Activated CD4-positive, alpha-beta T cell treated with anti-CD3 and anti-CD28 coated beads, Interleukin-2, amount 50 U/mL, for 4 hours (primary cell): ENCODE measurements around the gene ALG14.
"Not testable (repeated sequence)": the region's sequence is repeated elsewhere in the genome, so short reads cannot be mapped to it uniquely, and the experiment has no call there.

Experiments
- DNase-seq, 2 experiments: peaks; one replicate each; pipeline ENCODE4 v3.0.0-alpha.2; 2020

The ALG14 gene

GRCh38 chr1:95041491-95042165 lies 31.1 kb downstream of the ALG14 start:
- DNase-seq = no peak

- no peak for DNase-seq
These were observed 32.7 kb downstream of the ALG14 start for GRCh38 chr1:95040032-95040525.

GRCh38 chr1:95039360-95040031 lies 33.3 kb downstream of the ALG14 start:
- DNase-seq = no peak

- no peak for DNase-seq
These were observed 37.2 kb downstream of the ALG14 start for GRCh38 chr1:95035536-95035935.

- no peak for DNase-seq
These were observed 38.2 kb downstream of the ALG14 start for GRCh38 chr1:95034506-95034905.

- DNase-seq = no peak
These were observed 38.9 kb downstream of the ALG14 start for GRCh38 chr1:95033843-95034242.

- DNase-seq = no peak
These were observed 43.2 kb downstream of the ALG14 start for GRCh38 chr1:95029532-95029931.

- DNase-seq = no peak
These were observed 43.8 kb downstream of the ALG14 start for GRCh38 chr1:95028954-95029353.

- DNase-seq = no peak
These were observed 45.7 kb downstream of the ALG14 start for GRCh38 chr1:95027046-95027445.

- DNase-seq = no peak
These were observed 49.2 kb downstream of the ALG14 start for GRCh38 chr1:95023399-95024043.

GRCh38 chr1:95022644-95022926 lies 50.2 kb downstream of the ALG14 start:
- DNase-seq = no peak

GRCh38 chr1:95021805-95022643 lies 50.7 kb downstream of the ALG14 start:
- no peak for DNase-seq

- no peak for DNase-seq
These were observed 51.6 kb downstream of the ALG14 start for GRCh38 chr1:95021119-95021518.

GRCh38 chr1:95019466-95019865 lies 53.3 kb downstream of the ALG14 start:
- DNase-seq = not testable (repeated sequence)

- no peak for DNase-seq
These were observed 54.0 kb downstream of the ALG14 start for GRCh38 chr1:95018602-95019369.

- DNase-seq = no peak
These were observed 55.0 kb downstream of the ALG14 start for GRCh38 chr1:95017775-95018174.

GRCh38 chr1:95015076-95015475 lies 57.7 kb downstream of the ALG14 start:
- no peak for DNase-seq

- no peak for DNase-seq
These were observed 58.7 kb downstream of the ALG14 start for GRCh38 chr1:95013950-95014574.

GRCh38 chr1:95012389-95012788 lies 60.4 kb downstream of the ALG14 start:
- DNase-seq = no peak

GRCh38 chr1:95010158-95010557 lies 62.6 kb downstream of the ALG14 start:
- DNase-seq = no peak

GRCh38 chr1:95007687-95008086 lies 65.1 kb downstream of the ALG14 start:
- DNase-seq = no peak

GRCh38 chr1:95006681-95007080 lies 66.1 kb downstream of the ALG14 start:
- no peak for DNase-seq
